ENCODE results near the gene EXOC6B. TPM values are rescaled to one million over a fixed set of nuclear protein-coding genes. Genes with fewer than 3 reads are reported as not detected.

EXOC6B gene
- polyA plus RNA-seq, 1 donor, result 11.5 TPM

GRCh38 chr2:72583376-72583775, 242.5 kb downstream of the EXOC6B start:
- Histone ChIP-seq H3K27ac (ENCODE audit: low read length) (no peak overlapping the region), H3K4me3 (ENCODE audit: low read length) (no peak overlapping the region), H3K36me3 (ENCODE audit: control insufficient read depth, insufficient read depth, low read length) (no peaks in the 10 kb centered on the region), H3K9me3 (ENCODE audit: control insufficient read depth, low read depth, low read length) (peaks cover 3% of the 10 kb centered on the region), H3K4me1 (ENCODE audit: control insufficient read depth, insufficient read depth, low read length) (no peaks in the 10 kb centered on the region), H3K27me3 (ENCODE audit: control insufficient read depth, insufficient read depth, low read length) (no peaks in the 10 kb centered on the region)
- DNase-seq, result no peak
- 60% methylated on average over 1 of the region's 1 CpG for WGBS (ENCODE audit: insufficient coverage, low lambda C conversion rate)

- Histone ChIP-seq H3K36me3 (ENCODE audit: control insufficient read depth, insufficient read depth, low read length) (no peaks in the 10 kb centered on the region), H3K4me1 (ENCODE audit: control insufficient read depth, insufficient read depth, low read length) (no peaks in the 10 kb centered on the region), H3K27me3 (ENCODE audit: control insufficient read depth, insufficient read depth, low read length) (no peaks in the 10 kb centered on the region), H3K4me3 (ENCODE audit: low read length) (no peak overlapping the region), H3K27ac (ENCODE audit: low read length) (no peak overlapping the region), H3K9me3 (ENCODE audit: control insufficient read depth, low read depth, low read length) (peaks cover 3% of the 10 kb centered on the region)
- DNase-seq, result no peak
- WGBS (ENCODE audit: insufficient coverage, low lambda C conversion rate), result 60% methylated on average over 3 of the region's 5 CpGs
Observed at GRCh38 chr2:72581560-72582181, 244.2 kb downstream of the EXOC6B start.

- Histone ChIP-seq H3K9me3 (ENCODE audit: control insufficient read depth, low read depth, low read length) (no peaks in the 10 kb centered on the region), H3K27me3 (ENCODE audit: control insufficient read depth, insufficient read depth, low read length) (no peaks in the 10 kb centered on the region), H3K36me3 (ENCODE audit: control insufficient read depth, insufficient read depth, low read length) (no peaks in the 10 kb centered on the region), H3K4me1 (ENCODE audit: control insufficient read depth, insufficient read depth, low read length) (no peaks in the 10 kb centered on the region), H3K27ac (ENCODE audit: low read length) (no peak overlapping the region), H3K4me3 (ENCODE audit: low read length) (no peak overlapping the region)
- peak; percentile 12 to 40 for DNase-seq
- 71% methylated on average over 1 of the region's 1 CpG for WGBS (ENCODE audit: insufficient coverage, low lambda C conversion rate)
Observed at GRCh38 chr2:72579591-72580180, 246.1 kb downstream of the EXOC6B start.

- DNase-seq, result no peak
- no peak overlapping the region for H3K27ac ChIP-seq (ENCODE audit: low read length)
- H3K36me3 ChIP-seq (ENCODE audit: control insufficient read depth, insufficient read depth, low read length), result no peaks in the 10 kb centered on the region
- no peaks in the 10 kb centered on the region for H3K9me3 ChIP-seq (ENCODE audit: control insufficient read depth, low read depth, low read length)
- H3K4me3 ChIP-seq (ENCODE audit: low read length), result no peak overlapping the region
- no peaks in the 10 kb centered on the region for H3K27me3 ChIP-seq (ENCODE audit: control insufficient read depth, insufficient read depth, low read length)
- no peaks in the 10 kb centered on the region for H3K4me1 ChIP-seq (ENCODE audit: control insufficient read depth, insufficient read depth, low read length)
Observed at GRCh38 chr2:72576861-72577260, 249.0 kb downstream of the EXOC6B start.

GRCh38 chr2:72576459-72576858, 249.4 kb downstream of the EXOC6B start:
- DNase-seq, result no peak

GRCh38 chr2:72574886-72575285, 250.9 kb downstream of the EXOC6B start:
- Histone ChIP-seq H3K4me1 (ENCODE audit: control insufficient read depth, insufficient read depth, low read length) (no peaks in the 10 kb centered on the region), H3K9me3 (ENCODE audit: control insufficient read depth, low read depth, low read length) (no peaks in the 10 kb centered on the region), H3K4me3 (ENCODE audit: low read length) (no peak overlapping the region), H3K36me3 (ENCODE audit: control insufficient read depth, insufficient read depth, low read length) (no peaks in the 10 kb centered on the region), H3K27ac (ENCODE audit: low read length) (no peak overlapping the region), H3K27me3 (ENCODE audit: control insufficient read depth, insufficient read depth, low read length) (no peaks in the 10 kb centered on the region)
- no peak for DNase-seq
- WGBS (ENCODE audit: insufficient coverage, low lambda C conversion rate), result 80% methylated on average over 1 of the region's 3 CpGs

More at GRCh38 chr2:72576459-72576858, 249.4 kb downstream of the EXOC6B start:
- Histone ChIP-seq H3K36me3 (ENCODE audit: control insufficient read depth, insufficient read depth, low read length) (no peaks in the 10 kb centered on the region), H3K4me1 (ENCODE audit: control insufficient read depth, insufficient read depth, low read length) (no peaks in the 10 kb centered on the region), H3K4me3 (ENCODE audit: low read length) (no peak overlapping the region), H3K9me3 (ENCODE audit: control insufficient read depth, low read depth, low read length) (no peaks in the 10 kb centered on the region), H3K27ac (ENCODE audit: low read length) (no peak overlapping the region), H3K27me3 (ENCODE audit: control insufficient read depth, insufficient read depth, low read length) (no peaks in the 10 kb centered on the region)
- WGBS (ENCODE audit: insufficient coverage, low lambda C conversion rate), result no CpG with 5 or more reads among the region's 2 CpGs

- no peak overlapping the region for H3K27ac ChIP-seq (ENCODE audit: low read length)
- no peaks in the 10 kb centered on the region for H3K36me3 ChIP-seq (ENCODE audit: control insufficient read depth, insufficient read depth, low read length)
- no peaks in the 10 kb centered on the region for H3K4me1 ChIP-seq (ENCODE audit: control insufficient read depth, insufficient read depth, low read length)
- no peak for DNase-seq
- no peaks in the 10 kb centered on the region for H3K9me3 ChIP-seq (ENCODE audit: control insufficient read depth, low read depth, low read length)
- no CpG with 5 or more reads among the region's 1 CpG for WGBS (ENCODE audit: insufficient coverage, low lambda C conversion rate)
- H3K4me3 ChIP-seq (ENCODE audit: low read length), result no peak overlapping the region
- H3K27me3 ChIP-seq (ENCODE audit: control insufficient read depth, insufficient read depth, low read length), result no peaks in the 10 kb centered on the region
Observed at GRCh38 chr2:72573232-72573631, 252.6 kb downstream of the EXOC6B start.

GRCh38 chr2:72572501-72572900, 253.3 kb downstream of the EXOC6B start:
- Histone ChIP-seq H3K27me3 (ENCODE audit: control insufficient read depth, insufficient read depth, low read length) (no peaks in the 10 kb centered on the region), H3K4me3 (ENCODE audit: low read length) (no peak overlapping the region), H3K27ac (ENCODE audit: low read length) (no peak overlapping the region), H3K4me1 (ENCODE audit: control insufficient read depth, insufficient read depth, low read length) (no peaks in the 10 kb centered on the region), H3K36me3 (ENCODE audit: control insufficient read depth, insufficient read depth, low read length) (no peaks in the 10 kb centered on the region), H3K9me3 (ENCODE audit: control insufficient read depth, low read depth, low read length) (no peaks in the 10 kb centered on the region)
- no peak for DNase-seq
- no CpG with 5 or more reads among the region's 2 CpGs for WGBS (ENCODE audit: insufficient coverage, low lambda C conversion rate)

GRCh38 chr2:72570413-72570812, 255.4 kb downstream of the EXOC6B start:
- Histone ChIP-seq H3K9me3 (ENCODE audit: control insufficient read depth, low read depth, low read length) (no peaks in the 10 kb centered on the region), H3K27me3 (ENCODE audit: control insufficient read depth, insufficient read depth, low read length) (no peaks in the 10 kb centered on the region), H3K4me3 (ENCODE audit: low read length) (no peak overlapping the region), H3K27ac (ENCODE audit: low read length) (no peak overlapping the region), H3K36me3 (ENCODE audit: control insufficient read depth, insufficient read depth, low read length) (no peaks in the 10 kb centered on the region), H3K4me1 (ENCODE audit: control insufficient read depth, insufficient read depth, low read length) (no peaks in the 10 kb centered on the region)
- no peak for DNase-seq
- WGBS (ENCODE audit: insufficient coverage, low lambda C conversion rate), result 80% methylated on average over 1 of the region's 1 CpG

- H3K9me3 ChIP-seq (ENCODE audit: control insufficient read depth, low read depth, low read length), result no peaks in the 10 kb centered on the region
- WGBS (ENCODE audit: insufficient coverage, low lambda C conversion rate), result no CpG with 5 or more reads among the region's 4 CpGs
- no peak overlapping the region for H3K27ac ChIP-seq (ENCODE audit: low read length)
- H3K36me3 ChIP-seq (ENCODE audit: control insufficient read depth, insufficient read depth, low read length), result no peaks in the 10 kb centered on the region
- no peaks in the 10 kb centered on the region for H3K4me1 ChIP-seq (ENCODE audit: control insufficient read depth, insufficient read depth, low read length)
- no peak overlapping the region for H3K4me3 ChIP-seq (ENCODE audit: low read length)
- DNase-seq, result no peak
- no peaks in the 10 kb centered on the region for H3K27me3 ChIP-seq (ENCODE audit: control insufficient read depth, insufficient read depth, low read length)
Observed at GRCh38 chr2:72562451-72563153, 263.2 kb downstream of the EXOC6B start.

Data from large intestine (tissue), 3 donors.